ENCODE data around the gene EYA4. TPM values are rescaled to one million over a fixed set of nuclear protein-coding genes. Genes with fewer than 3 reads are reported as not detected.

The EYA4 gene
- total RNA-seq, 1 donor from 2014 or later = 21.4 TPM

DNA sequence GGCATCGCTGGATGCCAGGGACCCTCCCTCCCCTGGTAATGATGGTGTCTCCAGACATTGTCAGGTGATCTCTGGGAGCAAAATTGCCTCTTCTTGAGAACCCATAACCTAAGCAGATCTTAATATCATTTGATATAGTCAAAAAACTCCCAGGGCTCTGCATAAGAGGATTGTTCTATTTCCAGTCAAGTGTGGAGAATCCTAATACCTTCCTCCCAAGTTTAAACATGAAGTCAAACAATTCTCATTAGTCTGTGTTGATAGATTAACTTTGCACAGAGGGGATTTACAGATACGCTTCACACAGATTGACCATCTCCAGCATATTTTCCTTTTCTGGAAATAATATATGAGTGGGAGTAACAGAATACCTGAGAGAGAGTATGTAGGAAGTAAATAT lies 10.5 kb downstream of the EYA4 start:
- Mint-ChIP-seq H3K9me3 (no peaks in the 10 kb centered on the region), H3K27ac (no peak overlapping the region), H3K36me3 (no peaks in the 10 kb centered on the region), H3K27me3 (ENCODE audit: low read depth) (peaks cover 38% of the 10 kb centered on the region), H3K4me1 (peaks cover 20% of the 10 kb centered on the region), H3K4me3 (no peak overlapping the region)
- no peak for TF ChIP-seq CTCF (IDR thresholded peaks at IDR 0.05; ENCODE audit: unreplicated experiment)
- DNase-seq (ENCODE audit: low spot score in 2 of 2, unreplicated experiment in 2 of 2) = no peak

- H3K36me3 Mint-ChIP-seq = no peaks in the 10 kb centered on the region
- no peak overlapping the region for H3K27ac Mint-ChIP-seq
- H3K27me3 Mint-ChIP-seq (ENCODE audit: low read depth) = peaks cover 19% of the 10 kb centered on the region
- H3K9me3 Mint-ChIP-seq = no peaks in the 10 kb centered on the region
- DNase-seq (ENCODE audit: low spot score in 2 of 2, unreplicated experiment in 2 of 2) = no peak
- peaks cover 22% of the 10 kb centered on the region for H3K4me1 Mint-ChIP-seq
- no peak overlapping the region for H3K4me3 Mint-ChIP-seq
- TF ChIP-seq CTCF (IDR thresholded peaks at IDR 0.05; ENCODE audit: unreplicated experiment) = no peak
These were observed 13.5 kb downstream of the EYA4 start for GRCh38 chr6:133254552-133255228.

DNA sequence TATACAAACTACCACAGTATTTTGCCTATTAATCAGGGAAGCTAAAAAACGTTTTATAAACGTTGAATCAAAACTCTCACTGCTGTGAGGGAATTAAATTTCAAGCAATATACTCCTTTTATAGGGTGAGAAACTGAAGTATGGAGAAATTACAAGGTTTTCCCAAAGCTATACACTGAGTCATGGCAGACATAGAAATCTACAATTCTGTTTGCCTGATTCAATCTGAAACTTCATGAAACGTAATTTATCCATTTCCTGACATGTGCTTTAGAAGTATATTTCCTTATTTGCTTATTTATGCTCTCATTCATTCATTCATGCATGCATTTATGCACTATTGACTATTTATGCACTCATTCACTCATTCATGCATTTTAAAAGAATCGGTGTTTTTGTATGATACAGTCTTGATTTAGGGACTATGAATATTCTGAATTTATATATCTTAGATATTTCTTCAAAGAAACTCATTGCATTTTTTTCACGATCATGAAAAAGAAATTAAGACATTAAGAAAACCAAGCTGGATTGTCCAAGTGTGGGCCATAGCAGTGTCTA lies 16.5 kb downstream of the EYA4 start:
- no peaks in the 10 kb centered on the region for H3K9me3 Mint-ChIP-seq

DNA sequence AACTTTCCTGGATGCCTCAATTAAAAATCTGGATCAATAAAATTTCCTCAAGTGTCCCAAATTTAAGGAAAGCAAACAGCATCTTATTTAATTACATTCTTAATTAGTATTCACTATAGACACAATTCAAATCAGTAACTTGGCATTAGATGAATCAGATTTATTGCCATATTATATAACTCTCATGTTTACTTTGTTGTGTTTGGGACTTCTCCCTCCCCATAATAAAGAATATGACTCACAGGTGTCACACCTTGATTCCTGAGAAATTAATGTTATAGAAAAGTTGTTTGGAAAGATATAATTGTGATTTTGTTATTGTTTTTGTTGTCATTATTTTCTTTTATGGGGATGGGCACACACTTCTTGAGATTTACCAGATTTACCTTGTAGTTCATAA lies 18.4 kb downstream of the EYA4 start:
- Mint-ChIP-seq H3K4me1 (peaks cover 7% of the 10 kb centered on the region), H3K27ac (no peak overlapping the region), H3K9me3 (no peaks in the 10 kb centered on the region), H3K36me3 (peaks cover 2% of the 10 kb centered on the region), H3K4me3 (no peak overlapping the region), H3K27me3 (ENCODE audit: low read depth) (peaks cover 33% of the 10 kb centered on the region)
- no peak for TF ChIP-seq CTCF (IDR thresholded peaks at IDR 0.05; ENCODE audit: unreplicated experiment)
- DNase-seq (ENCODE audit: low spot score in 2 of 2, unreplicated experiment in 2 of 2) = no peak

More for the DNA sequence above, 16.5 kb downstream of the EYA4 start:
- Mint-ChIP-seq H3K27ac (no peak overlapping the region), H3K4me3 (no peak overlapping the region), H3K36me3 (peaks cover 2% of the 10 kb centered on the region), H3K27me3 (ENCODE audit: low read depth) (peaks cover 17% of the 10 kb centered on the region), H3K4me1 (peaks cover 18% of the 10 kb centered on the region)
- TF ChIP-seq CTCF (IDR thresholded peaks at IDR 0.05; ENCODE audit: unreplicated experiment) = no peak
- no peak for DNase-seq (ENCODE audit: low spot score in 2 of 2, unreplicated experiment in 2 of 2)

- Mint-ChIP-seq H3K27me3 (ENCODE audit: low read depth) (peaks cover 39% of the 10 kb centered on the region), H3K27ac (no peak overlapping the region), H3K36me3 (peaks cover 2% of the 10 kb centered on the region), H3K9me3 (no peaks in the 10 kb centered on the region), H3K4me1 (peaks cover 2% of the 10 kb centered on the region), H3K4me3 (no peak overlapping the region)
- no peak for TF ChIP-seq CTCF (IDR thresholded peaks at IDR 0.05; ENCODE audit: unreplicated experiment)
- no peak for DNase-seq (ENCODE audit: low spot score in 2 of 2, unreplicated experiment in 2 of 2)
These were observed 21.6 kb downstream of the EYA4 start for GRCh38 chr6:133262804-133263203.
